Measurements from ENCODE around the gene OOSP4A.

Gene OOSP4A

DNA sequence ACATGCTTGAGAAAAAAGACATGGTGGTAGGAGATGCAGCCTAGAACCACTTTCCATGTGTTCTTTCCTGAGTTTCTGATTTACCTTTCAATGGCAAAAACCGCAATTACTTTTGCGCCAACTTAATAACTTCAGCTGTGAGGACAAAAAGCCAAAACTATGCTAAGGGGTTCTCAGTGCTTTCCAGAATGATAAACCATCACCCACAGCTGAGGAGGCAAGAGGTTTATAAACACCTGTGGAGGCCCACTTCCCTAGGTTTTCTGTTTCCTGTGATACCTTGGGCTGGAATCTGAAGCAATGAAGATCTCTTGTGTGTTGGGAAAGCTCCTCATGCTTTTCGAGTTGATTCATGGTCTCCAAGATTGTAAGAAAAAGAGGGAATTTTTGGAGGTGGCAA lies at the start of gene OOSP4A:
Gene OOSP4A, plus strand, starts transcription at position 301 of the 400 bp plus-strand sequence. Its CDS starts 0 bp downstream, at position 301.
- no peak for DNase-seq (ENCODE audit: low spot score)

DNA sequence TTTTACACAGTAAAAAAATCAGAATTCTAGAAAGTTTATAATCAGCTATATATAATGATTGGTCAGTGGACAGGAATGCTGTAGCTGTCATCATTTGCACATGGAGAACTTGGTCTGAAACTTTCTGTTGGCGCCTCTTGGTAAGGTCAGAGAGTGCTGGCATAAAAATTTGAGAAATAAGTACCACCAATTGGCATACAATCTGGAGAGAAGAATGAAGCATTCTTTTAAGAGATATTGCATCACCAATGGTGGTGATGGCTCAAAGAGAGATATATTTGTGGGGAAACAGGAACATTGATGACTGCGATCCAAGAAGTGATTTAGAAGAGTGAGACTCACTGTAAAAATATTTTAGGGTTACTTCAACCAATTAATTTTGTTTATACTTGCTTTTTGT lies 45.4 kb upstream of the OOSP4A start:
- no peak for DNase-seq (ENCODE audit: low spot score)

DNA sequence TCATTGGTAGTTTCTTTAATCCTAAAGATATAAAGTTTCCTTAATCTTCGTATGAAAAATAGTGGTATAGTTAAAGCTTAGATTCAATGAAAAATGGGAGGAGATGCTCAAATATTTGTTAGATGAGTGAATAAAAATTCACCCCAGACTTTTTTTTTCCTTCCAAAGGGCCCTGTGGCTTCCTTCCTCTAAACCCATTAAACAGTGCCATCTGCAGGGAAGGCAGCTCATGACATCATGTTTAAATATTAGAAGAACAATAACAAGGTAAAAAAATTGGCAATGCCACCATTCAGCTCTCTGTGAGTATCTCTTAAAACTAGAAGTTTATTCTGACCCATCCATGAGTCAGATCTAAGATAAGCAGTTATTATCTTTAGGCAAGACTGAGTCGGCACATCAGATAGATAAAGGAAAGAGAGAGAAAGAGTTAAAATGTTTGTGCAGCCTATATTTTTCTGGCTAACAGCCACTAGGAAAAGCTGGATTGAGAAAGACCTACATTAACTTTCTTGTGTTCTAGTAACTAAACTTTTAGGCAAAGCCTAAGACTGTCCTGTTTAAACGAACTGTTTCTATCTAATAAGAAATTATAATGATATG lies 44.7 kb upstream of the OOSP4A start:
- peak; percentile 23 for DNase-seq (ENCODE audit: low spot score)

DNA sequence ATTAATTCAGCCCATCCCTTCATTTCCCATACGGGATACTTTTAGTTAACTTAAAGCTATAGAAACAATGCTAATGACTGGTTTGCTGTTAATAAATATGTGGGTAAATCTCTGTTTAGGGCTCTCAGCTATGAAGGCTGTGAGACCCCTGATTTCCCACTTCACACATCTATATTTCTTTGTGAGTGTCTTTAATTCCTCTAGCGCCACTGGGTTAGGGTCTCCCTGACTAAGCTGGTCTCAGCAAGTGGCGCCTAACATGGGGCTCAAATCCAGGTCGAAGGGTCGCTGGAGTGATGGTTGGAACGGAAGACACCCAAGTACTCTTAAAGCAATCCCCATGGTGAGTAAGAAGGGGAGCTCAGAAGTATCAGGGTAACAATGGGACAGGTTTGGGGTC lies 40.0 kb upstream of the OOSP4A start:
- no peak for DNase-seq (ENCODE audit: low spot score)

DNA sequence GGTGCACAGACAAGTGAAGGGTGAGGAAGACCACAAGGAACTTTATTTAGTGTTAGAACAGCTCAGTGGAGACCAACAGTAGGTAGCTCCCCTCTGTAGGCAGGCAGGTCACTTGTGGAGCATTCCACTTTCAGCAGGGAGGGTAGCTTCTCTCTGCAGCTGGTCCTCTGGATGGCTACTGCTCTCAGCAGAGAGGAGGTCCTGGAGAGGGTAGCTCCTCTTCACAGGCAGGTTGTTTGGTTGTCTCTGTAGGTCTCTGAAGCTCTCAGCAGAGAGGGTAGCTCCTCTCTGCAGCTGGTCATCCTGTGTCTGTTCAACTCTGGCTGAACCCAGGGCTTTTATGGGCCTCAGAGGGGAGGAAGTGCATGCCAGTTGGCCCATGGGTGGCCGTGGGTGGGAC lies 32.1 kb upstream of the OOSP4A start:
- DNase-seq (ENCODE audit: low spot score), result no peak

DNA sequence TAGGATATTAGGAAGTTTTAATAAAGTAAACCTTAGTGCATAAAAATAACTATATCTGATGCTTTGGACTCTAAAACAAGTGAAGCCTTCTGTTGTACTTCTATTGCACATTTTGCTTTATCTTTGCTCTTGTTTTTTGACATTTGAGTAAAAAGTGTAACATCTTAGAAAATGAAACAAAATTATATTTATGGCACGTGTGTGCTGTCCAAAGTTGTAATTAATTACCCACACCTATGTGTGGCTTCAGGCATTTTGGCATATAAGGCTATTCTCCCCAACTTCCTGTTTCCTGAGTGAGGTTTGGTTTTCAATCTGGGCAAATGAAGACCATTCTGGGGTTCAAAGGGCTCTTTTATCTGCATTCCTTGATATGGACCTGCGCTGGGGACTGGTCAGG lies 25.7 kb upstream of the OOSP4A start, which contains the start of gene OOSP1:
Gene OOSP1, plus strand, starts transcription at position 301 of the 400 bp plus-strand sequence. Its CDS starts 23 bp downstream, at position 324.
- no peak for DNase-seq (ENCODE audit: low spot score)

DNA sequence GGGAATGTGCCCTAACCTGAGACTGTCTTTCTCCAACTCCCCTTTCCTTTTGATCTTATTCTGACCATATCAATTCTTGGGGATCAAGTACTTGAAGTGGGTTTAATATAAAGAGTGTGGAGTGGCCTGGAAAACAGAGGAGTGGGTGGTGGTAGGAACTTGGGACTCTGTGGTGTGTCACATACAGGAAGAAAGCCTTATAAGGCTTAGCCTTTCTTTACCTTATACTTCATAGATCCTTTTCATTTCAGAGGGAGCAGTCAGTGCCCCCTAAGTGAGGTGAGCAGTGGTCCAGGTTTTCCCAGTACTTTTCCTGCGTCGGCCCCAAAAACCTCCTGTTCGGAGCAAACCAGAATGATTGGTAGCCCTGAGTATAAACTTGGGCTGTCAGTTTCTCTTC lies 25.1 kb upstream of the OOSP4A start:
- DNase-seq (ENCODE audit: low spot score), result no peak

DNA sequence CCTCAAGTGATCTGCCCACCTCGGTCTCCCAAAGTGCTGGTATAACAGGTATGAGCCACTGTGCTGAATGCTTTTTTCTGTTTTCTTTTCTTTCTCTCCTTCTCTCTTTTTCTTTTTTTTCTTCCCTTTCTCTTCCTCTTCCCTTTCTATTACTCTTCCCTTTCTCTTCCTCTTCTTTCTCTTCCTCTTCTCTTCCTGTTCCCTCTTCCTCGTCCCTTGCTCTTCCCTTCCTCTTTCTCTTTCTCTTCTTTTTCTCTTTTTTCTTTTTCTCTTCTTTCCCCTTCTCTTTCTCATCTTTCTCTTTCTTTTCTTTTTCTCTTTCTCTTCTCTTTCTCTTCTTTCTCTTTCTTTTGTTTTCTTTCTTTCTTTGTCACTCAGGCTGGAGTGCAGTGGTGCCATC lies 24.4 kb upstream of the OOSP4A start:
- DNase-seq (ENCODE audit: low spot score), result no peak

DNA sequence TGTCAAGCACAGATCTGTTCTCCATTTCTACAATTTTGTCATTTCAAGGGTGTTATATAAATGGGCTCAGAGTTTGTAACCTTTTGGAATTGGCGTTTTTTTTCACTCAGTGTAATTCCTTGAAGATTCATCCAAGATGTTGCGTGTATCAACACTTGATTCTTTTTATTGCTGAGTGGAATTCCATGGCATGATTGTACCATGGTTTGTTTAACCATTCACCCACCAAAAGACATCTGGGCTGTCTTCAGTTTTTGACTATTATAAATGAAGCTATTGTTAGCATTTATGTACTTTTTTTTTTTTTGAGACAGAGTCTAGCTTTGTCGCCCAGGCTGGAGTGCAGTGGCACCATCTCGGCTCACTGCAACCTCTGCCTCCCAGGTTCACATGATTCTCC lies 22.7 kb upstream of the OOSP4A start:
- DNase-seq (ENCODE audit: low spot score), result no peak

DNA sequence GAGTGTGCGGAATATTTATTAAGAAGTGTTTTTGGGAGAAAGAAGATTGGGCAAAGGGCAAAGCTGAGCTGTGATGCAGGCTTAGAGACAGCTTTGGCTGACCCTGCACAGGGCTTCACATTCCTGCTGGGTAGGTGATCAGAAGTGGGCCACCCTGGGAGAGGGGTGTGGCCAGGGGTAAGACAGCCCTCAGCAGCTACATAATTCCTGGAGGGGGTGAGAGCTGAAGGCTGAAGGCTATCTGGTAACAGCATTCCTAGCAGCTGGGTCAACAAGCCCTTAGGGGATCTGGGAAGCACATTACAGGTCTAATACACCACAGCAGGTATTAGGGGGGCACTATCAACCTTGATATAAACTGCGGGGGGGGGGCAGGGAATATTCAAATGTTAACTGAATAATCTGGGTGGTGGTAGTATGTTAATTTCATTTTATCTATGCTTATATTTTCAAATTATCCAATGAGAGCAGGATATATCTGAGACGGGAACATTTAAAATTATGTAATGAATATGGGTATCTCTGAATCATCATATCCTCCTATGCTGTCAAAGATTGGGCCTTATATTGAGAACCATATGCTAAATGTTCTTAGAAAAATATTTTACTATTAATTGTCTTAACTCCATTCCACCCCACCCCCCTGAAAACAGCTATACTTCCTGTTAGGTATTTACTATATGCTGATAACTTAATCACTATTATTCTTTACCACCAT lies 19.7 kb upstream of the OOSP4A start:
- no peak for DNase-seq (ENCODE audit: low spot score)

DNA sequence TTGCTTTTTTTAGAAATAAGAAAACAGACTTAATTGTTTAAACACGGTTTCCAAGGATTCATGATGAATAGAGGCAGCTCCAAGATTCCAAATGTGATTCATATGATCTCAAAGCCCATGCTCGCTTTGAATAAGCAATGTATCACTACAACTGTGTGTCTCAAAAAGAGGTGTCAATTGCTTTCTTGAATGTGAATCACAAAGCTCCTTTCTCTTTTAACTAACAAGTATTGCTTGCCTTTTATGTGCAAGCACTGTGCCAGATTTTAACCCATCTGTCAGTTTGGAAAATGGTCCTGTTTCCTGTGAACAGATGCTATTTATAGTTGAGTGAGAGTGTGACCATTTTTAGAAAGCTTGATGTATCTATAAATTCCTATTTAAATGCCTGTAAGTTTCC lies 19.1 kb upstream of the OOSP4A start:
- no peak for DNase-seq (ENCODE audit: low spot score)

DNA sequence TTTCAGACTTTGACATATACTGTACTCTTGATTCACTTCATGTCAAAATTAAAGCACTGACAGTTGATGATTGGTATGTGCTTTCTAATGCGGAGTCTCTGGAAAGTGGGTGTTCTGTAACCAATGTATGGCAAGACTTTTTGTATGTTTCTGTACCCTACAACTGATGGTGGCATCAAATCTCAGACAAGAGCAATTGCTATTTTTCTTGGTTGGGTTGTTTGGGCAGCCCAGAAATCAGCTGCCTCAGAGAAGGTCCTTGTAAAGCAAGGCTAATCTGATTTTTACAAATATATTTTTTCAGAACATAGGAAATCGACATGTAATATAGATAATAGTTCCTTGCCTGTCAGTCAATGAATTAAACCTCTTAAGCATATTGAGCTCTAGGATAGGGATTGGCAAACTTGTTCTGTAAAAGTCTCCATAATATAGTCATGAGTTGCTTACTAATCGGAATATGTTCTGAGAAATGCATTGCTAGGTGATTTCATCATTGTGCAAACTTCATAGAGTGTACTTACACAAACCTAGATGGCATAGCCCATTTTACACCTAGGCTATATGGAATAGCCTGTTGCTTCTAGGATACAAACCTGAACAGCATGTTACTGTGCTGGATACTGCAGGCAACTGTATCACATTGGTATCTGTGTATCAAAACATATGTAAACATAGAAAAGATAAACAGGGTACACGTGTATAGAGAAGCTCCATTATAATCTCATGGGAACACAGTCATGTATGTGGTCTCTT lies 10.2 kb upstream of the OOSP4A start:
- DNase-seq (ENCODE audit: low spot score), result no peak

DNA sequence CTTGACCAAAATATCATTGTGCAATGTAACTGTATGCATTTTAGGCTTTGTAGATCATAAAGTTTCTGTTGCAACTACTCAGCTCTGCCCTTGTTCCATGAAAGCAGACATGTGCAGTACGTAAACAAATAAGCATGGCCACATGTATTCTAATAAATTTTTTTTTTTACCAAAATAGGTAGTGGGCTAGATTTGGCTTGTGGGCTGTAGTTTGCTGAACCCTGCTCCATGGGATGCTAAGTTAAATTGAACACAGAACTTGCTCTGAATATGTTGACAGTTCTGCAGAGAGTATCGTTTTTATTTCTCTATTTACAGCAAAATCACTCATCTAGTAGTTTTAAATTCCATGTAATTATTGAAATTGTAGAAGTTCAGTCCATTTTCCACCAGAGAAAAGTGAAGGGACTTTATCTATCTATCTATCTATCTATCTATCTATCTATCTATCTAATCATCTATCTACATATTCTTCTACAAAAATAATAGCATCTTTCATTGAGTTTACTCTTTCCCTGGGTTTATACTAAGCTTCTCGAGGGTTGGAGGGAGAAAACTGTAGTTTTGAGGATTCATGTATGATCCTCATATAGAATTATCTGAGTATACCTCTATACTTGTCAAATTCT lies 9.5 kb upstream of the OOSP4A start:
- no peak for DNase-seq (ENCODE audit: low spot score)

DNA sequence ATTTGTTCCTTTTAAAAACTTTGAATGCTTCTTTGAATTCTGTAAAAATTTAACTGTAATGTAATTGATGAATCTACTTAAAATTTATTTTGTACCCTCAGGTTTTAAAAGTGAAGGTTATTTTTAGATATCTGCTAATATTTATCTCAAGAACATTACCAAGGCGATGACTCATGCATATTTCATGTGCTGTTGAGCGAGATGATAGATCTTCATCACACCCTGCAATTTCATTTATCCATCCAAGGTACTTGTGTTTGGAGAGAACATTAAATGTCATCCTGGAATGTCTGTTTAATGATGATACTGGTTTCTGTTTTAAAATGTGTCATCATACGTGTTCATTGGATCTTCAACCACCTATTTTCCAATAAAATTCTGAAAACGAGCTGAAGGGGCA lies 6.7 kb upstream of the OOSP4A start:
- DNase-seq (ENCODE audit: low spot score), result no peak

DNA sequence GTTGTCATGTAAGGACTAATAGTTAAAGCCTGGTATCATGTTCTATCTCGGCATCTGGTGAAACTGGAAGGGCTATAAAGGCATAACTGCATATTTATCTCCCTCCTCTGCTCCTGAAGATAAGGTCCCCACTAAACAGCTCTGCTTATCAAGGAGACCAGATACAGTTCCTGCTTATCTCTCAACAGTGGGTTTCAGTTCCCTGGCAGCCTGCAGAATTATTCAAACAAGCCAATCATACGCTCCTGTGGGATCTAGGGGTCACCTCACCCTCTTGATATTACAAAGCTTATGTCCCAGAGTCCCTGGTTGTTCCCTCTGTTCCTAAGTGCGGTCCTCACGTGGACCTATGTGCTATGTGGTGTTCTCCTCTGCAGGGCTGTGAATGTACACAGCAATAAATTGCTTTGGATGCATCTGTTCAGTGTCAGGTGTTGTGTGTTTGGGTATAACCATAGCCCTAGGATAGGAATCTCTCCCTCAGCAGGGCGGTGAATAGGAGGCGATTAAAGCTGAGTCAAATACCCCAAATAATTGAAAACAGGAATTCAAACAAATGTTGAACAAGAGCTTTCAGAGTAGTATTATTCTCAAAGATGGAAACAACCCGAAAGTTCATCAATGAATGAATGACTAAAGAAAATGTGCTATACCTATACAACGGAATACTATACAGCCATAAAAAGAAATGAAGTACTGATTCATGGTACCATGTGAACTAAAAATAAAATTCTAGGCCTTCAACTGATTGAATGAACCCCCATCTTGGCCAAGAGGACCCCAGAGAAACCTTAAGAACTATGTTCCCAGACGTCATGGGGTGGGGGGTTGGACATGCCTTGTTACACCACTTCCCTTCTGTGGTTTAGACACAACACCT lies 3.1 kb upstream of the OOSP4A start:
- DNase-seq (ENCODE audit: low spot score), result no peak

DNA sequence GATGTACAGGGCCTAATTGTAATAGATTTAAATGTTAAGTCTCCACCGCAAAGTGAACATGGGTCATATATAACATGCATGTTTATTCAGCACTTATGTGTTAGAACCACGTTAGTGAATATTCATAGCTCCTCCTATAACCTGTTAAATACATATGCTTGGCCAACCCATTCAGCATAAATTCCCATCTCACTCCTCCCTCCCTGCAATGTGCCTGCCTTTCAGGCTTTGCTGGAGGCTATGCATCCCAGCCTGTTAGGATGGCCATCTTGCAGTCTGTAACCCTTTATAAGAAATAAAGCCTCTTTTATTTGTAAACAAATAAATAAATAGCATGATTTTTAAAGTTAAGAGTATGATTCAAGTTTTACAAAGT lies 1.7 kb upstream of the OOSP4A start:
- no peak for DNase-seq (ENCODE audit: low spot score)

DNA sequence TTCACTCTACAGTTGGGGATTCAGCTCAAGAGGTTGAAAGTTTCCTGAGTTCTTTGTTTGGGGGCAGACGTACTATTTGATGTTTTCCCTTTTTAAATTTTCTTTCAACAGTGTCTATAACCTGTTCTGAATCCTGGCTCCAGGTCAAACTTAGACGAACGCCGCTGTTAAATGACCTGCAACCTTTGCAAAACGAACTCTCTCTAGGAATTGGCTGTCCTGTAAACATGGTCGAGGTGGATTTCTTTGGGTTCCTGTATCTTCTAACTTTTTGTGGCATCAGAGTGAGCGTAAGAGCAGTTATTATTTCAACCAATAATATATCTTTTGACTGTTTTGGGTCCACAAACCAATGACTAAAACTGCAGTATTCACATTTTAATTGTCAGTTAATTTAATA lies 1.6 kb downstream of the OOSP4A start:
- no peak for DNase-seq (ENCODE audit: low spot score)

DNA sequence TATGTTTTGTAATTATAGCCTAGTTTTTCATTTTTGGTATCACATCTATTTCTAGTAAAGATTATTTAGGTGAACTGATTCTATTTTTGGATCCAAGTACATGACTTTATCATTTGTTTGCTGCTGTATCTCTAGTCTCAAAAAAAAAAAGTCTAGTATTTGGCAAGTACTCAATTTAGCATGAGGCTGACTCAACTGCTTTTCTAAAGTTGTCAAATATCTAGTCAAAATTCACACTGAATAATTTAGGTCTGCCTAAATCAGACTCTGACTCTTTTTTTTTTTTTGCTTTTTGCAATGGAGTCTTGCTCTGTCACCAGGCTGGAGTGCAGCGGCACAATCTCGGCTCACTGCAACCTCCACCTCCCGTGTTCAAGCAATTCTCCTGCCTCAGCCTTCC lies 2.4 kb downstream of the OOSP4A start:
- DNase-seq (ENCODE audit: low spot score), result no peak

DNA sequence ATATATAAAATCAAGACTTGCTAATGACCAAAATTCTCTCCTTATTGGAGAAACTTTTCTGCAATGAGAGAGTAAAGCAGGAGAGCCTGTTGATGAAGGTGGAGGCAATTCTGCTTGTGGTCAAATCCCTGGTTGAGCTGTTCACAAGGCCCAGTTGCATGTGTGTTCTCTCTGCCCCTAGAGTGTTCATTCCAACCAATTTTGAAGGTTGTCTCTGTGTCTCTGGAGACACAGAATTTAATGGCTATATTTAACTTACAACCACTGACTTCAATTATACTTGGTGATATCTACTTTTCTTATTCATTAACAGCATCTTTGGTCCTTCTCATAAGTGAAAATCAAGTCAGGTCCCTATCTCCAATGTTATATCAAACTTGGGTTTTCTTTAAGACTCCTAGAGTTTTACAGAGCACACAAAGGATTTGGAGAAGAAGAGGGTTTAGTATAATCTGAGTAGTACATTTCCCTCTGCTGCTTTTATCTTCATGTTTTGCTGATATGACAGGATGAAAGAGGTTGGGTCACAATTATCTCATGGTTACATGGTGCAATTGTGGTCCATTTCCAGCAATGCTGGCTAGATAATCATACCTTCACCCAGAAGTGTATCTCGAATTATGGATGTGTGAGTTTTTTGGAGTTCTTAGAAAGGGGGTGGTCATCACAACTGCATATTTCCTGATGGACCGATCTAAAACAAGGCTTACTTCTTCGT lies 4.0 kb downstream of the OOSP4A start:
- no peak for DNase-seq (ENCODE audit: low spot score)

DNA sequence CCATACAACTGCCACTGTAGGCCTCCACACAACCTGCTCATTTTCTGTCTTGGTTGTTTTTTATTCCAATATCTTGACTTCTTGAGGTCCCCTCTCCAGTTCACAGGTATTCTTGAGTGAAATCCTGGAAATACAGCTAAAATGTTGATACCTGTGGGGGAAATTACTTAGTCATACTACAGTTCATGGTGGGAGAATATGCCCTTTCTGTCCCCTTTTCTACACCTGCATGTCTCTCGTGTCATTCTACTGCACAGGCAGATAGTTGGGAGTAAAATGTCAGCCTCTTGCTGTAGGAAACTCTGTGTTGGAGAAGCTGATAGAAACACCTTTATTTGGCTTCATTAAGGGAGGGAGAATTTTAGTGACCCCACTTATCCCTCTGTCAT lies 4.6 kb downstream of the OOSP4A start:
- DNase-seq (ENCODE audit: low spot score), result no peak

DNA sequence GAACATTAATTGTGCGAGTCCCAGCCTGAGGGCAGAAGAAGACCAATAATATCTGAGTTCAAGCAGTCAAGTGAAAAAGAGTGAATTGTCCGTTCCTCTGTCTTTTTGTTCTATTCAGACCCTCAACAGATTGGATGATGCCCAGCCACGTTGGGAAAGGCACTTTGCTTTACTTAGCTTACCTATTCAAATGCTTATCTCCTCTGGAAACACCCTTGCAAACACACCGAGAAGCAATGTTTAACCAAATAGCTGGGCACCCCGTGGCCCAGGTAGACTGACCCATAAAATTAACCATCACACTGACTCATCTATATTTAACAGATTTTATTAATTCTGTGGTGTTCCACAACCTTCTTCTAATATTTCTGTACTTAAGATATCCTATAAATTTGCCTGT lies 9.3 kb downstream of the OOSP4A start:
- no peak for DNase-seq (ENCODE audit: low spot score)
